Activated T-cell treated with anti-CD3 and anti-CD28 coated beads, Interleukin-2, amount 50 U/mL, for 72 hours (primary cell): Measurements from ENCODE around the gene CDH4. TPM values are rescaled to one million over a fixed set of nuclear protein-coding genes. Genes with fewer than 3 reads are reported as not detected.

Source experiments
- ATAC-seq, 2 donors: fragments of 150-1000 bp; cut with Tn5 transposase; replicated peaks in 1 of 2; 2 replicates each; pipeline ENCODE4 v1.10.0; 2021; ENCODE audit warnings: moderate library complexity in 2 of 2, mild to moderate bottlenecking in 1 of 2
- DNase-seq, 2 donors: peaks; one replicate each; pipeline ENCODE4 v3.0.0; 2021 to 2022; ENCODE audit warnings: mixed read lengths in 1 of 2
- H3K27ac Mint-ChIP-seq: one replicate; pipeline ENCODE4 v1.8.0; 2022; ENCODE audit warnings: mild to moderate bottlenecking, moderate library complexity, mixed read lengths
- H3K27me3 Mint-ChIP-seq: one replicate; pipeline ENCODE4 v1.8.0; 2022; ENCODE audit warnings: low read depth, mixed read lengths
- H3K36me3 Mint-ChIP-seq, 2 donors: one replicate each; pipeline ENCODE4 v1.8.0; 2022; ENCODE audit warnings: mixed read lengths in 2 of 2, mild to moderate bottlenecking in 1 of 2; ENCODE audit not compliant: insufficient read depth in 2 of 2
- H3K4me1 Mint-ChIP-seq: one replicate; pipeline ENCODE4 v1.8.0; 2022; ENCODE audit warnings: low read depth, mixed read lengths
- H3K4me3 Mint-ChIP-seq, 2 donors: one replicate each; pipeline ENCODE4 v1.8.0; 2022; ENCODE audit warnings: mild to moderate bottlenecking in 2 of 2, mixed read lengths in 2 of 2, moderate library complexity in 2 of 2
- H3K9me3 Mint-ChIP-seq, 2 donors: one replicate each; pipeline ENCODE4 v1.8.0; 2022; ENCODE audit warnings: mixed read lengths in 2 of 2
- total RNA-seq, 2 donors: library from RNA; stranded (reverse); gene quantifications; one replicate each; pipeline ENCODE4 v1.2.3, GENCODE V29; 2022

The CDH4 gene
- total RNA-seq, 2 donors from 2014 or later = 0.17 to 0.35 TPM

GRCh38 chr20:61439251-61439650 is 187.2 kb downstream of the CDH4 start:
- Mint-ChIP-seq H3K4me3 (no peak overlapping the region), H3K27ac (no peak overlapping the region), H3K4me1 (no peaks in the 10 kb centered on the region), H3K36me3 (no peaks in the 10 kb centered on the region), H3K9me3 (no peaks in the 10 kb centered on the region), H3K27me3 (no peaks in the 10 kb centered on the region)
- ATAC-seq = no peak
- no peak for DNase-seq

- no peaks in the 10 kb centered on the region for H3K9me3 Mint-ChIP-seq
- ATAC-seq (no peak), DNase-seq (no peak)
- no peak overlapping the region for H3K27ac Mint-ChIP-seq
- H3K27me3 Mint-ChIP-seq = no peaks in the 10 kb centered on the region
- no peak overlapping the region for H3K4me3 Mint-ChIP-seq
- H3K36me3 Mint-ChIP-seq = no peaks in the 10 kb centered on the region
- no peaks in the 10 kb centered on the region for H3K4me1 Mint-ChIP-seq
Observed at GRCh38 chr20:61440548-61441055, 188.5 kb downstream of the CDH4 start.

DNA sequence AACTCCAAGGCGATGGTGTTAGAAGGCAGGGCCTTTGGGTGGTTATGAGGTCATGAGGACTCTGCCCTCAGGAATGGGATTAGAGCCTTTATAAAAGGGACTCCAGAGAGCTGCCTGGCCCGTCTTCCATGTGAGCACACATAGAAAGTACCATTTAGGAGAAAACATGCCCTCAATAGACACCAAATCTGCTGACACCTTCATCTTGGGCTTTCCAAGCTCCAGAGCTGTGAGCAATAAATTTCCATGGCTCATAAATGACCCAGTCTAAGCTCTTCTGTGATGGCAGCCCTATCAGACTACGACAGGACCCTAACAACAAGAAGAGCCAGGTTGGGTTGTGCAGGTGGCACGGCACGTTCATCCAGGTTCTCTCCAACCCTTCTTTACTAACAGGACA is 189.5 kb downstream of the CDH4 start:
- no peaks in the 10 kb centered on the region for H3K36me3 Mint-ChIP-seq
- no peaks in the 10 kb centered on the region for H3K9me3 Mint-ChIP-seq
- no peaks in the 10 kb centered on the region for H3K27me3 Mint-ChIP-seq
- no peak for ATAC-seq
- no peak overlapping the region for H3K27ac Mint-ChIP-seq
- H3K4me1 Mint-ChIP-seq = no peaks in the 10 kb centered on the region
- no peak for DNase-seq
- H3K4me3 Mint-ChIP-seq = no peak overlapping the region

GRCh38 chr20:61442075-61442670 is 190.1 kb downstream of the CDH4 start:
- ATAC-seq = no peak
- no peak overlapping the region for H3K27ac Mint-ChIP-seq

DNA sequence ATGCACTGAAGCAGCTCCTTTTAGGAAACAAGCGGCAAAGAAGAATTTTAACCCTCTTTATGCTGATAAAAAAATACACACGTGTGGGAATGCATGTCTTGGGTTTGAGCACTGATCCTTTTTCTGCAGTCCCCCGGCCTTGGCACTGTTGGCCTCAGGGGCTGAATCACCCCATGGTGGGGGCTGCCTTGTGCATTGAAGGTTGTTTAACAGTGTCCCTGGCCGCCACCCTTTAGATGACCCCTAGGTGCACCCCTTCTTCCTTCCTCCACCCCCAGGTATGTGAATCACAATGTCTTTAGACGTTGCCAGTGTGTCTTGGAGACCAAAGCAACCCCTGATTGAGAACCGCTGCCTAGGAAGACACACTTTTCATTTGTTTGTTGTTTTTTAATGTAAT is 190.7 kb downstream of the CDH4 start:
- Mint-ChIP-seq H3K4me3 (no peak overlapping the region), H3K27ac (no peak overlapping the region), H3K27me3 (no peaks in the 10 kb centered on the region), H3K36me3 (no peaks in the 10 kb centered on the region), H3K4me1 (no peaks in the 10 kb centered on the region), H3K9me3 (no peaks in the 10 kb centered on the region)
- ATAC-seq (no peak), DNase-seq (no peak)

More at GRCh38 chr20:61442075-61442670, 190.1 kb downstream of the CDH4 start:
- no peaks in the 10 kb centered on the region for H3K4me1 Mint-ChIP-seq
- no peak for DNase-seq
- no peaks in the 10 kb centered on the region for H3K27me3 Mint-ChIP-seq
- no peaks in the 10 kb centered on the region for H3K9me3 Mint-ChIP-seq
- no peaks in the 10 kb centered on the region for H3K36me3 Mint-ChIP-seq
- no peak overlapping the region for H3K4me3 Mint-ChIP-seq

GRCh38 chr20:61443443-61444126 is 191.5 kb downstream of the CDH4 start:
- Mint-ChIP-seq H3K36me3 (no peaks in the 10 kb centered on the region), H3K4me1 (no peaks in the 10 kb centered on the region), H3K27me3 (no peaks in the 10 kb centered on the region), H3K27ac (no peak overlapping the region), H3K9me3 (no peaks in the 10 kb centered on the region), H3K4me3 (no peak overlapping the region)
- DNase-seq = no peak
- no peak for ATAC-seq

- Mint-ChIP-seq H3K36me3 (no peaks in the 10 kb centered on the region), H3K27me3 (no peaks in the 10 kb centered on the region), H3K4me3 (no peak overlapping the region), H3K9me3 (peaks cover 0 to 2% of the 10 kb centered on the region in 2 donors), H3K4me1 (no peaks in the 10 kb centered on the region), H3K27ac (no peak overlapping the region)
- DNase-seq (no peak), ATAC-seq (no peak)
Observed at GRCh38 chr20:61444637-61445036, 192.6 kb downstream of the CDH4 start.

- Mint-ChIP-seq H3K27ac (no peak overlapping the region), H3K27me3 (no peaks in the 10 kb centered on the region), H3K4me3 (no peak overlapping the region), H3K36me3 (no peaks in the 10 kb centered on the region), H3K9me3 (peaks cover 0 to 2% of the 10 kb centered on the region in 2 donors), H3K4me1 (no peaks in the 10 kb centered on the region)
- no peak for DNase-seq
- ATAC-seq = no peak
Observed at GRCh38 chr20:61445138-61445537, 193.1 kb downstream of the CDH4 start.

GRCh38 chr20:61445741-61446140 is 193.7 kb downstream of the CDH4 start:
- H3K9me3 Mint-ChIP-seq = peaks cover 0 to 2% of the 10 kb centered on the region in 2 donors
- H3K36me3 Mint-ChIP-seq = no peaks in the 10 kb centered on the region
- H3K4me3 Mint-ChIP-seq = no peak overlapping the region
- no peaks in the 10 kb centered on the region for H3K4me1 Mint-ChIP-seq
- no peak overlapping the region for H3K27ac Mint-ChIP-seq
- ATAC-seq (no peak), DNase-seq (no peak)
- H3K27me3 Mint-ChIP-seq = no peaks in the 10 kb centered on the region

GRCh38 chr20:61447952-61448351 is 195.9 kb downstream of the CDH4 start:
- Mint-ChIP-seq H3K27ac (no peak overlapping the region), H3K4me3 (no peak overlapping the region), H3K4me1 (no peaks in the 10 kb centered on the region), H3K36me3 (no peaks in the 10 kb centered on the region), H3K27me3 (no peaks in the 10 kb centered on the region), H3K9me3 (peaks cover 0 to 2% of the 10 kb centered on the region in 2 donors)
- no peak for DNase-seq
- ATAC-seq = no peak

- ATAC-seq (no peak), DNase-seq (no peak)
- H3K9me3 Mint-ChIP-seq = peaks cover 0 to 2% of the 10 kb centered on the region in 2 donors
- no peaks in the 10 kb centered on the region for H3K27me3 Mint-ChIP-seq
- H3K27ac Mint-ChIP-seq = no peak overlapping the region
- H3K4me1 Mint-ChIP-seq = no peaks in the 10 kb centered on the region
- no peaks in the 10 kb centered on the region for H3K36me3 Mint-ChIP-seq
- no peak overlapping the region for H3K4me3 Mint-ChIP-seq
Observed at GRCh38 chr20:61448386-61448785, 196.3 kb downstream of the CDH4 start.

DNA sequence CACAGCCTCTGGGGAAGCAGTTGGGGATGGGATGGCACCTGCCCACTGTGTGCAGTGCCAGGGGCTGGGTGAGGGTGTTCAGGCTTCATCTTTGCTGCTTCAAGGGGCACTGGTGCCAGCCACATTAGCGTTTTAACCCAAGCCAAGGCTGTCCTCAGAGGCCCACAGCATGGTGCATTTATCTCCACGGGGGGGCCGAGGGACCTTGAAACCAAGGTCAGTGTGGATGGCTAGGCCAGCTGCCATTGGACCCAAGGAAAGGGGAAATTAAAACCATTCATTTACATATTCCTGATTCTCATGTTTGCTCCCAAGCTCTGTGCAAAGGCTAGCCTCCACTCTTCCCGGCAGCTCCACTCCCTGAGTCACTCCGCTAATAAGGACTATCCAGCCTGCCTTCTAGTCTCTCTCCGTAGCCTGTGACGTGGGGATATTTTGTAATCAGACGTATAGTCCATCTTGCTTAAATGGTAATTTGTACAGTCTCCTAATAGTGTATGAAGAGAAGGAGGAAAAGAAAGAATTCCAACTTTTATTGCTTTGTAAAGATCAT is 197.1 kb downstream of the CDH4 start:
- Mint-ChIP-seq H3K36me3 (no peaks in the 10 kb centered on the region), H3K9me3 (peaks cover 0 to 2% of the 10 kb centered on the region in 2 donors), H3K27me3 (no peaks in the 10 kb centered on the region)

GRCh38 chr20:61449916-61450315 is 197.9 kb downstream of the CDH4 start:
- DNase-seq (no peak), ATAC-seq (no peak)
- Mint-ChIP-seq H3K4me3 (no peak overlapping the region), H3K4me1 (no peaks in the 10 kb centered on the region), H3K36me3 (no peaks in the 10 kb centered on the region), H3K9me3 (peaks cover 0 to 2% of the 10 kb centered on the region in 2 donors), H3K27me3 (no peaks in the 10 kb centered on the region), H3K27ac (no peak overlapping the region)

More for the DNA sequence above, 197.1 kb downstream of the CDH4 start:
- Mint-ChIP-seq H3K27ac (no peak overlapping the region), H3K4me3 (no peak overlapping the region), H3K4me1 (no peaks in the 10 kb centered on the region)
- ATAC-seq (no peak), DNase-seq (no peak)
